Gastroesophageal sphincter (tissue), 3 donors: ENCODE results near the gene ACTR8.

ENCODE experiments used
- CTCF ChIP-seq, 4 experiments: fragments of 200-600 bp in 2 of 4; fragments of 450-650 bp in 2 of 4; sonication (generic) in 1 of 4; IDR thresholded peaks; one replicate each; pipeline ENCODE4 v1.5.1; 2017 to 2019; ENCODE audit warnings: antibody characterized with exemption in 4 of 4, mild to moderate bottlenecking in 2 of 4, moderate library complexity in 2 of 4
- EP300 ChIP-seq: sonication (generic); formaldehyde crosslinking; IDR thresholded peaks from one replicate; pipeline ENCODE4 v1.6.1; 2017; ENCODE audit warnings: antibody characterized with exemption, mild to moderate bottlenecking
- POLR2A ChIP-seq, 2 donors: fragments of 450-650 bp; IDR thresholded peaks; one replicate each; pipeline ENCODE4 v1.6.1; 2017; ENCODE audit warnings: antibody characterized with exemption in 2 of 2, mild to moderate bottlenecking in 2 of 2, moderate library complexity in 1 of 2

DNA sequence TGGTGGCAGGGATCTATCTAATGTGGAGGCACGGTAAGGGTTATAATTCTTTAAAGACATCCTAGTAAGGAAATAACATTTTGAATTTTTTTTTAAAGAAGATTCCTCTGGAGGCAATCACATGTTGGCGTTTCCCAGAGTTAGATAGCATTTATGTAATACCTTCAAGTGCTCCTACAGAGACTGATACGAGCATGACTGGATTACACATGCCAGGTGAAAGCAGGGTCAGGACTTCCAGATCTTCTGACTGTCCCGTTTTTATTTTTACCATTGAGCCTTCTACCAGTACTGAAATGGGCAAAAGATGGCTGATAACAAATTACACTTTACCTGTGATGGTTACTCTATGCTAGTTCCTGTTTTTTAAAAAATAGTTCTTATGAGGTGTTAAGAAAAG is 21.8 kb downstream of the ACTR8 start:
- no peak for TF ChIP-seq CTCF (IDR thresholded peaks at IDR 0.05)
- no peak for TF ChIP-seq EP300
- TF ChIP-seq POLR2A (IDR thresholded peaks at IDR 0.05): no peak
